Loucy (cell line): ENCODE data around the gene SMCO2.
A peak's percentile ranks its signal among the peaks of the same experiment; 100 is the strongest.

ENCODE experiments used
- H2AFZ ChIP-seq: fragments of 200-600 bp; sonication (generic); 2 replicates; pipeline ENCODE4 v1.6.0; 2016; ENCODE audit warnings: antibody characterized with exemption, mild to moderate bottlenecking, low read length, moderate library complexity
- H3F3A ChIP-seq: fragments of 200-600 bp; 2 replicates; pipeline ENCODE4 v1.6.0; 2016; ENCODE audit warnings: antibody characterized with exemption, low read depth, mild to moderate bottlenecking
- H3K27me3 ChIP-seq: fragments of 200-600 bp; sonication (generic); 2 replicates; pipeline ENCODE4 v1.6.1; 2014; ENCODE audit warnings: low read length, mild to moderate bottlenecking; ENCODE audit not compliant: insufficient read depth, poor library complexity, severe bottlenecking
- H3K36me3 ChIP-seq: fragments of 200-600 bp; sonication (generic); 2 replicates; pipeline ENCODE4 v1.6.1; 2016; ENCODE audit warnings: low read length; ENCODE audit not compliant: insufficient read depth
- H3K4me1 ChIP-seq: fragments of 200-600 bp; sonication (generic); 2 replicates; pipeline ENCODE4 v1.5.1; 2014; ENCODE audit warnings: low read length, mild to moderate bottlenecking; ENCODE audit not compliant: insufficient read depth, poor library complexity, severe bottlenecking
- H3K4me2 ChIP-seq: fragments of 200-600 bp; sonication (generic); 2 replicates; pipeline ENCODE4 v1.6.0; 2014; ENCODE audit warnings: antibody characterized with exemption, low read length, low read depth, mild to moderate bottlenecking; ENCODE audit not compliant: poor library complexity, severe bottlenecking
- H3K4me3 ChIP-seq: fragments of 200-600 bp; sonication (generic); 2 replicates; pipeline ENCODE4 v1.5.1; 2014; ENCODE audit warnings: low read length, mild to moderate bottlenecking, mixed read lengths; ENCODE audit not compliant: poor library complexity, severe bottlenecking
- H3K79me2 ChIP-seq: fragments of 200-600 bp; sonication (generic); 2 replicates; pipeline ENCODE4 v1.6.1; 2014; ENCODE audit warnings: low read length; ENCODE audit not compliant: insufficient read depth
- H3K9ac ChIP-seq: fragments of 200-600 bp; sonication (generic); 2 replicates; pipeline ENCODE4 v1.6.0; 2014; ENCODE audit warnings: mild to moderate bottlenecking, low read depth, low read length, moderate library complexity; ENCODE audit not compliant: poor library complexity, severe bottlenecking
- H3K9me2 ChIP-seq: fragments of 200-600 bp; sonication (generic); replicated peaks from 2 replicates; pipeline ENCODE4 v1.6.1; 2016; ENCODE audit warnings: low read depth, low read length, mixed read lengths
- H3K9me3 ChIP-seq: fragments of 200-600 bp; sonication (generic); 2 replicates; pipeline ENCODE4 v1.6.1; 2014; ENCODE audit warnings: mild to moderate bottlenecking, antibody characterized with exemption, low read length, low read depth; ENCODE audit not compliant: insufficient read depth
- H4K20me1 ChIP-seq: fragments of 200-600 bp; sonication (generic); 2 replicates; pipeline ENCODE4 v1.6.0; 2014; ENCODE audit warnings: antibody characterized with exemption, low read length, mild to moderate bottlenecking; ENCODE audit not compliant: insufficient read depth, poor library complexity, severe bottlenecking
- CTCF ChIP-seq: fragments of 200-600 bp; sonication (generic); conservative IDR thresholded peaks from 2 replicates; pipeline ENCODE4 v1.5.1; 2014; ENCODE audit warnings: mild to moderate bottlenecking, antibody characterized with exemption, low read length
- EZH2phosphoT487 ChIP-seq: fragments of 200-600 bp; IDR thresholded peaks from 2 replicates; pipeline ENCODE4 v1.6.1; 2018; ENCODE audit warnings: antibody characterized with exemption, mild to moderate bottlenecking, moderate library complexity, borderline replicate concordance

Gene SMCO2

DNA sequence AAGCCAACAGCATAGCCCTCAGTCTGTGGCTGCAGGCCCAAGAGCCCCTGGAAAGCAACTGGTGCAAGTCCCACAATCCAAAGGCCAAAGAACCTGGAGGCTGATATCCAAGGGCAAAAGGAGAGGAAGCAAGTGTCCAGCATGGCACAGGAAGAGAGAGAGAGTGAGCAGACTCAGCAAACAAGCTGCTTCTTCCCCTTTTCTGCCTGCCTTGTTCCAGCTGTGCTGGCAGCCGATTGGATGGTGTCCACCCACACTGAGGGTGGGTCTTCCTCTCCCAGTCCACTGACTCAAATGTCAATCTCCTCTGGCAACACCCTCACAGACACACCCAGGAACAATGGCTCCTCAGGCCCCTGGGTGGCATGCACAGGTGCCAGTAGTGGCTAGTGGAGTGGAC is 33.5 kb downstream of the SMCO2 start:
- H4K20me1 ChIP-seq = no peaks in the 10 kb centered on the region
- no peaks in the 10 kb centered on the region for H3F3A ChIP-seq
- no peaks in the 10 kb centered on the region for H3K36me3 ChIP-seq
- no peaks in the 10 kb centered on the region for H3K79me2 ChIP-seq
- TF ChIP-seq CTCF (no peak), EZH2phosphoT487 (no peak)
- H2AFZ ChIP-seq = no peak overlapping the region
- no peak overlapping the region for H3K4me3 ChIP-seq
- H3K4me1 ChIP-seq = no peaks in the 10 kb centered on the region
- no peak overlapping the region for H3K4me2 ChIP-seq
- no peaks in the 10 kb centered on the region for H3K27me3 ChIP-seq
- no peak overlapping the region for H3K9ac ChIP-seq
- H3K9me2 ChIP-seq = no peaks in the 10 kb centered on the region
- peaks cover 10% of the 10 kb centered on the region for H3K9me3 ChIP-seq

DNA sequence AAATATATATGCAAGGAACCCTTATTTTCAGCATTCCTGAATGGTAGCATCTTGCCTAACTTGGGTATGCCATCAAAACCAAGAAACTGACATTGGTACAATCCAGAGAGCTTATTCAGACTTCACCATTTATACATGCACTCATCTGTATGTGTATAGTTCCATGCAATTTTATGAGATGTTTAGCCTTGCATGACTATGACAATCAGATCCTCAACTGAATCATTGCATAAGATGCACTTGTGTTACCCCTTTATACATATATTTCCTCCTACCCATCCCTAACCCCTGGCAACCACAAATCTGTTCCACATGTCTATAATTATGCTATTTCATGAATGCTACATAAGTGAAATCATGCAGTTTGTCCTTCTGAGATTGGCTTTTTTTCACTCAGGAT is 40.4 kb downstream of the SMCO2 start:
- H3K4me3 ChIP-seq = no peak overlapping the region
- H3F3A ChIP-seq = no peaks in the 10 kb centered on the region
- H2AFZ ChIP-seq = no peak overlapping the region
- no peaks in the 10 kb centered on the region for H3K27me3 ChIP-seq
- H3K9ac ChIP-seq = no peak overlapping the region
- no peaks in the 10 kb centered on the region for H3K36me3 ChIP-seq
- H4K20me1 ChIP-seq = no peaks in the 10 kb centered on the region
- TF ChIP-seq EZH2phosphoT487 (no peak), CTCF (no peak)
- H3K9me2 ChIP-seq = no peaks in the 10 kb centered on the region
- no peaks in the 10 kb centered on the region for H3K9me3 ChIP-seq
- no peaks in the 10 kb centered on the region for H3K4me1 ChIP-seq
- no peaks in the 10 kb centered on the region for H3K79me2 ChIP-seq
- no peak overlapping the region for H3K4me2 ChIP-seq

DNA sequence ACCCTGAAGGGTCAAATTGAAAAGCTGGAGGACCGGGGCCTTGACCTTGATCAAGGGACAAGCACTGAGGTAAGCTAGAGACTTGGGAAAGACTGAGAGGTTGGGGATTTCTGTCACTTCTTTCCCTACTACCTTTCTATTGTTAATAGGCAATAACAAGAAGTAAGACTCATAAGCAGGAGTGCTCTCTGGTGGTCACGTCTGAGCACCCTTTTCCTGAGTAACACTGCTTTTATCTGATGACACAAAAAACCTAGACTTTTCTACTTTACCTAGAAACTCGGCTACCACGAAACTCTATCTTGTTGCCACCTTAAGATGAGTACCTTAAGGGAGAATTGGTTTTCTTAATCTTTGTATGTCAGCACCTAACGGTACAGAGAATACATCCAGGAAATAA is 41.9 kb downstream of the SMCO2 start:
- Histone ChIP-seq H3K9me2 (no peaks in the 10 kb centered on the region), H3F3A (no peaks in the 10 kb centered on the region), H3K27me3 (no peaks in the 10 kb centered on the region), H2AFZ (no peak overlapping the region), H3K4me1 (no peaks in the 10 kb centered on the region), H3K4me3 (no peak overlapping the region), H4K20me1 (no peaks in the 10 kb centered on the region), H3K36me3 (no peaks in the 10 kb centered on the region), H3K9ac (no peak overlapping the region), H3K4me2 (no peak overlapping the region), H3K79me2 (no peaks in the 10 kb centered on the region), H3K9me3 (no peaks in the 10 kb centered on the region)
- TF ChIP-seq CTCF (peak; percentile 60), EZH2phosphoT487 (no peak)
